HEK293 (cell line): ENCODE measurements around the gene KNG1.

ENCODE experiments used
- BCL11A ChIP-seq: fragments of 450-650 bp; formaldehyde crosslinking; IDR thresholded peaks from 2 replicates; pipeline ENCODE4 v1.5.1; 2016; ENCODE audit warnings: low read depth, missing biosample characterization, missing genetic modification characterization
- FEZF1 ChIP-seq: fragments of 450-650 bp; formaldehyde crosslinking; IDR thresholded peaks from 2 replicates; pipeline ENCODE4 v1.5.1; 2016; ENCODE audit warnings: missing biosample characterization, missing genetic modification characterization
- HOXA7 ChIP-seq: sonication (generic); formaldehyde crosslinking; IDR thresholded peaks from 2 replicates; pipeline ENCODE4 v1.8.1; 2022; ENCODE audit warnings: missing genetic modification reagents, borderline replicate concordance
- IKZF3 ChIP-seq: fragments of 450-650 bp; IDR thresholded peaks from 2 replicates; pipeline ENCODE4 v1.5.0; 2018; ENCODE audit warnings: missing biosample characterization, mild to moderate bottlenecking, missing genetic modification characterization, moderate library complexity
- MYNN ChIP-seq: fragments of 450-650 bp; formaldehyde crosslinking; IDR thresholded peaks from 2 replicates; pipeline ENCODE4 v1.5.1; 2016; ENCODE audit warnings: missing biosample characterization, missing genetic modification characterization, borderline replicate concordance
- PRDM1 ChIP-seq: fragments of 450-650 bp; formaldehyde crosslinking; IDR thresholded peaks from 2 replicates; pipeline ENCODE4; 2016; ENCODE audit warnings: missing biosample characterization, missing genetic modification characterization
- RBAK ChIP-seq: fragments of 450-650 bp; formaldehyde crosslinking; IDR thresholded peaks from 2 replicates; pipeline ENCODE4 v1.5.1; 2016; ENCODE audit warnings: missing biosample characterization, missing genetic modification characterization
- SP3 ChIP-seq: fragments of 450-650 bp; formaldehyde crosslinking; IDR thresholded peaks from 2 replicates; pipeline ENCODE4 v1.5.1; 2016; ENCODE audit warnings: missing biosample characterization, missing genetic modification characterization
- WT1 ChIP-seq: fragments of 450-650 bp; formaldehyde crosslinking; IDR thresholded peaks from 2 replicates; pipeline ENCODE4 v1.5.1; 2016; ENCODE audit warnings: missing biosample characterization, missing genetic modification characterization
- ZBTB17 ChIP-seq: fragments of 450-650 bp; formaldehyde crosslinking; IDR thresholded peaks from 2 replicates; pipeline ENCODE4 v1.5.1; 2016; ENCODE audit warnings: missing biosample characterization, missing genetic modification characterization
- ZIC2 ChIP-seq: fragments of 450-650 bp; formaldehyde crosslinking; IDR thresholded peaks from 2 replicates; pipeline ENCODE4 v1.5.1; 2016; ENCODE audit warnings: missing biosample characterization, missing genetic modification characterization
- ZNF146 ChIP-seq: fragments of 450-650 bp; formaldehyde crosslinking; IDR thresholded peaks from 2 replicates; pipeline ENCODE4 v1.5.1; 2016; ENCODE audit warnings: missing biosample characterization, missing genetic modification characterization
- ZNF501 ChIP-seq: fragments of 450-650 bp; formaldehyde crosslinking; IDR thresholded peaks from 2 replicates; pipeline ENCODE4 v1.5.1; 2016; ENCODE audit warnings: missing biosample characterization, missing genetic modification characterization
- ZNF530 ChIP-seq: fragments of 450-650 bp; formaldehyde crosslinking; IDR thresholded peaks from 2 replicates; pipeline ENCODE4 v1.5.1; 2016; ENCODE audit warnings: low read depth, missing biosample characterization, missing genetic modification characterization
- ZNF571 ChIP-seq: fragments of 450-650 bp; formaldehyde crosslinking; IDR thresholded peaks from 2 replicates; pipeline ENCODE4 v1.5.0; 2017; ENCODE audit warnings: missing biosample characterization, missing genetic modification characterization
- ZNF600 ChIP-seq: fragments of 450-650 bp; formaldehyde crosslinking; IDR thresholded peaks from 2 replicates; pipeline ENCODE4 v1.5.1; 2016; ENCODE audit warnings: missing biosample characterization, missing genetic modification characterization
- ZNF629 ChIP-seq: fragments of 450-650 bp; formaldehyde crosslinking; IDR thresholded peaks from 2 replicates; pipeline ENCODE4 v1.5.1; 2017; ENCODE audit warnings: missing biosample characterization, missing genetic modification characterization
- ZNF660 ChIP-seq: fragments of 450-650 bp; IDR thresholded peaks from 2 replicates; pipeline ENCODE4 v1.5.1; 2018; ENCODE audit warnings: missing biosample characterization, mild to moderate bottlenecking, missing genetic modification characterization
- ZNF785 ChIP-seq: fragments of 450-650 bp; formaldehyde crosslinking; IDR thresholded peaks from 2 replicates; pipeline ENCODE4 v1.5.1; 2016; ENCODE audit warnings: missing biosample characterization, missing genetic modification characterization
- TF ChIP-seq, protein P1 (sequence below): fragments of 450-650 bp; formaldehyde crosslinking; IDR thresholded peaks from 2 replicates; pipeline ENCODE4 v1.5.1; 2017; ENCODE audit warnings: missing biosample characterization, missing genetic modification characterization
- TF ChIP-seq, protein P2 (sequence below): fragments of 450-650 bp; formaldehyde crosslinking; IDR thresholded peaks from 2 replicates; pipeline ENCODE4 v1.5.1; 2016; ENCODE audit warnings: missing biosample characterization, missing genetic modification characterization
- TF ChIP-seq, protein P3 (sequence below): fragments of 450-650 bp; formaldehyde crosslinking; IDR thresholded peaks from 2 replicates; pipeline ENCODE4 v1.5.1; 2016; ENCODE audit warnings: missing biosample characterization, missing genetic modification characterization
- TF ChIP-seq, protein P4 (sequence below): fragments of 450-650 bp; formaldehyde crosslinking; IDR thresholded peaks from 2 replicates; pipeline ENCODE4 v1.5.1; 2016; ENCODE audit warnings: missing biosample characterization, missing genetic modification characterization
- TF ChIP-seq, protein P5 (sequence below): fragments of 450-650 bp; formaldehyde crosslinking; IDR thresholded peaks from 2 replicates; pipeline ENCODE4 v1.5.1; 2016; ENCODE audit warnings: missing biosample characterization, missing genetic modification characterization
- TF ChIP-seq, protein P6 (sequence below): fragments of 450-650 bp; IDR thresholded peaks from 2 replicates; pipeline ENCODE4 v1.5.1; 2018; ENCODE audit warnings: missing biosample characterization, mild to moderate bottlenecking, missing genetic modification characterization

The KNG1 gene

DNA sequence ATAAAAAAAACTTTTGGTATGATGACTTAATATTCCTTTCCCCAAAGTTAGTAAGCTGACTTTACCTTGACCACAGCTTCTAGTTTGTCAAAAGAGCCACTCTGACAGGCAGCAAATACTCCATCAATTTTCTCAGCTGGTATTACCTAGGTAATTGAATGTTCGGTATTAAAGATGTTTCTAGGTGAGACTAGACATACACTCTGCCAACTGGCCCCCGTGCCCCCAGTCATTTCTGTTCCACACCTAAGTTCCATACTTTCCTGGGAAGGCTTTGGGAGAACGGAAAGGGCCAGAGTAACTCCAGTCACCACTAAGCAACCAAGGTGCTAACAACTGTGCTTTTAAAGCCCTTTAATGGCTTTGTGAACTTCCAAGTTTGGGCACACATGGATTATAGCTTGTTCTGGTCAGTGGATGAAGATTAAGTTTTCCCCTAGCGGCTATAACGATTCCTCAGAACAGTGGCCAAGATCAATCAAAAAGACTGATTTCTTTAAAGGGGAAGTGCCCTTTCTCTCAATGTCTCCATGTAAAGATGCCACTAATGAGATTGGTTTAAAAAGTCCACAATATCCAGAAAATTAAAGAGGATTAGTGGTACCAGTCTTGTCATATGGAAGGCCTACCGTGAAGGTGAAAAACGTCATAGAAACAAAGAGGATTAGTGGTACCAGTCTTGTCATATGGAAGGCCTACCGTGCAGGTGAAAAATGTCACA lies 73.3 kb downstream of the KNG1 start (continued):
- TF ChIP-seq, protein P1, sequence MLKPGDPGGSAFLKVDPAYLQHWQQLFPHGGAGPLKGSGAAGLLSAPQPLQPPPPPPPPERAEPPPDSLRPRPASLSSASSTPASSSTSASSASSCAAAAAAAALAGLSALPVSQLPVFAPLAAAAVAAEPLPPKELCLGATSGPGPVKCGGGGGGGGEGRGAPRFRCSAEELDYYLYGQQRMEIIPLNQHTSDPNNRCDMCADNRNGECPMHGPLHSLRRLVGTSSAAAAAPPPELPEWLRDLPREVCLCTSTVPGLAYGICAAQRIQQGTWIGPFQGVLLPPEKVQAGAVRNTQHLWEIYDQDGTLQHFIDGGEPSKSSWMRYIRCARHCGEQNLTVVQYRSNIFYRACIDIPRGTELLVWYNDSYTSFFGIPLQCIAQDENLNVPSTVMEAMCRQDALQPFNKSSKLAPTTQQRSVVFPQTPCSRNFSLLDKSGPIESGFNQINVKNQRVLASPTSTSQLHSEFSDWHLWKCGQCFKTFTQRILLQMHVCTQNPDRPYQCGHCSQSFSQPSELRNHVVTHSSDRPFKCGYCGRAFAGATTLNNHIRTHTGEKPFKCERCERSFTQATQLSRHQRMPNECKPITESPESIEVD (tag by site-specific recombination): peak; percentile 2; the same call in 1 of the 2 replicates
- TF ChIP-seq HOXA7 (CRISPR knock-in tag) (no peak), MYNN (no peak), ZNF629 (tag by site-specific recombination) (peak; percentile 48), IKZF3 (peak; percentile 94), BCL11A (tag by site-specific recombination) (peak; percentile 86; the same call in 1 of the 2 replicates), ZNF501 (tag by site-specific recombination) (peak; percentile 53; the same call in 1 of the 2 replicates), PRDM1 (tag by site-specific recombination) (peak; percentile 88), ZNF600 (tag by site-specific recombination) (peak; percentile 91), ZNF660 (tag by site-specific recombination) (0 out of 2 replicates have a peak, but pooled peaks have one; percentile 19), ZBTB17 (tag by site-specific recombination) (peak; percentile 45), ZNF785 (no peak), ZNF530 (tag by site-specific recombination) (0 out of 2 replicates have a peak, but pooled peaks have one; percentile 19), WT1 (tag by site-specific recombination) (no peak), ZNF571 (tag by site-specific recombination) (no peak), ZIC2 (tag by site-specific recombination) (no peak), RBAK (no peak), ZNF146 (tag by site-specific recombination) (no peak), FEZF1 (peak; percentile 89), SP3 (tag by site-specific recombination) (no peak)
- TF ChIP-seq, protein P2, sequence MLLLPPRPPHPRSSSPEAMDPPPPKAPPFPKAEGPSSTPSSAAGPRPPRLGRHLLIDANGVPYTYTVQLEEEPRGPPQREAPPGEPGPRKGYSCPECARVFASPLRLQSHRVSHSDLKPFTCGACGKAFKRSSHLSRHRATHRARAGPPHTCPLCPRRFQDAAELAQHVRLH (tag by site-specific recombination): no peak
- TF ChIP-seq, protein P3, sequence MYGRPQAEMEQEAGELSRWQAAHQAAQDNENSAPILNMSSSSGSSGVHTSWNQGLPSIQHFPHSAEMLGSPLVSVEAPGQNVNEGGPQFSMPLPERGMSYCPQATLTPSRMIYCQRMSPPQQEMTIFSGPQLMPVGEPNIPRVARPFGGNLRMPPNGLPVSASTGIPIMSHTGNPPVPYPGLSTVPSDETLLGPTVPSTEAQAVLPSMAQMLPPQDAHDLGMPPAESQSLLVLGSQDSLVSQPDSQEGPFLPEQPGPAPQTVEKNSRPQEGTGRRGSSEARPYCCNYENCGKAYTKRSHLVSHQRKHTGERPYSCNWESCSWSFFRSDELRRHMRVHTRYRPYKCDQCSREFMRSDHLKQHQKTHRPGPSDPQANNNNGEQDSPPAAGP (tag by site-specific recombination): 0 out of 2 replicates have a peak, but pooled peaks have one; percentile 22
- TF ChIP-seq, protein P4, sequence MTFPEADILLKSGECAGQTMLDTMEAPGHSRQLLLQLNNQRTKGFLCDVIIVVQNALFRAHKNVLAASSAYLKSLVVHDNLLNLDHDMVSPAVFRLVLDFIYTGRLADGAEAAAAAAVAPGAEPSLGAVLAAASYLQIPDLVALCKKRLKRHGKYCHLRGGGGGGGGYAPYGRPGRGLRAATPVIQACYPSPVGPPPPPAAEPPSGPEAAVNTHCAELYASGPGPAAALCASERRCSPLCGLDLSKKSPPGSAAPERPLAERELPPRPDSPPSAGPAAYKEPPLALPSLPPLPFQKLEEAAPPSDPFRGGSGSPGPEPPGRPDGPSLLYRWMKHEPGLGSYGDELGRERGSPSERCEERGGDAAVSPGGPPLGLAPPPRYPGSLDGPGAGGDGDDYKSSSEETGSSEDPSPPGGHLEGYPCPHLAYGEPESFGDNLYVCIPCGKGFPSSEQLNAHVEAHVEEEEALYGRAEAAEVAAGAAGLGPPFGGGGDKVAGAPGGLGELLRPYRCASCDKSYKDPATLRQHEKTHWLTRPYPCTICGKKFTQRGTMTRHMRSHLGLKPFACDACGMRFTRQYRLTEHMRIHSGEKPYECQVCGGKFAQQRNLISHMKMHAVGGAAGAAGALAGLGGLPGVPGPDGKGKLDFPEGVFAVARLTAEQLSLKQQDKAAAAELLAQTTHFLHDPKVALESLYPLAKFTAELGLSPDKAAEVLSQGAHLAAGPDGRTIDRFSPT (tag by site-specific recombination): peak; percentile 46
- TF ChIP-seq, protein P5, sequence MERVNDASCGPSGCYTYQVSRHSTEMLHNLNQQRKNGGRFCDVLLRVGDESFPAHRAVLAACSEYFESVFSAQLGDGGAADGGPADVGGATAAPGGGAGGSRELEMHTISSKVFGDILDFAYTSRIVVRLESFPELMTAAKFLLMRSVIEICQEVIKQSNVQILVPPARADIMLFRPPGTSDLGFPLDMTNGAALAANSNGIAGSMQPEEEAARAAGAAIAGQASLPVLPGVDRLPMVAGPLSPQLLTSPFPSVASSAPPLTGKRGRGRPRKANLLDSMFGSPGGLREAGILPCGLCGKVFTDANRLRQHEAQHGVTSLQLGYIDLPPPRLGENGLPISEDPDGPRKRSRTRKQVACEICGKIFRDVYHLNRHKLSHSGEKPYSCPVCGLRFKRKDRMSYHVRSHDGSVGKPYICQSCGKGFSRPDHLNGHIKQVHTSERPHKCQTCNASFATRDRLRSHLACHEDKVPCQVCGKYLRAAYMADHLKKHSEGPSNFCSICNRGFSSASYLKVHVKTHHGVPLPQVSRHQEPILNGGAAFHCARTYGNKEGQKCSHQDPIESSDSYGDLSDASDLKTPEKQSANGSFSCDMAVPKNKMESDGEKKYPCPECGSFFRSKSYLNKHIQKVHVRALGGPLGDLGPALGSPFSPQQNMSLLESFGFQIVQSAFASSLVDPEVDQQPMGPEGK (tag by site-specific recombination): peak; percentile 56
- TF ChIP-seq, protein P6, sequence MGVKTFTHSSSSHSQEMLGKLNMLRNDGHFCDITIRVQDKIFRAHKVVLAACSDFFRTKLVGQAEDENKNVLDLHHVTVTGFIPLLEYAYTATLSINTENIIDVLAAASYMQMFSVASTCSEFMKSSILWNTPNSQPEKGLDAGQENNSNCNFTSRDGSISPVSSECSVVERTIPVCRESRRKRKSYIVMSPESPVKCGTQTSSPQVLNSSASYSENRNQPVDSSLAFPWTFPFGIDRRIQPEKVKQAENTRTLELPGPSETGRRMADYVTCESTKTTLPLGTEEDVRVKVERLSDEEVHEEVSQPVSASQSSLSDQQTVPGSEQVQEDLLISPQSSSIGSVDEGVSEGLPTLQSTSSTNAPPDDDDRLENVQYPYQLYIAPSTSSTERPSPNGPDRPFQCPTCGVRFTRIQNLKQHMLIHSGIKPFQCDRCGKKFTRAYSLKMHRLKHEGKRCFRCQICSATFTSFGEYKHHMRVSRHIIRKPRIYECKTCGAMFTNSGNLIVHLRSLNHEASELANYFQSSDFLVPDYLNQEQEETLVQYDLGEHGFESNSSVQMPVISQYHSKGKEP: peak; percentile 6; the same call in 1 of the 2 replicates
- TF ChIP-seq, all 188 proteins: peak for 17
